ENCODE data around the gene TEX261.
"Not testable (repeated sequence)": the region's sequence is repeated elsewhere in the genome, so short reads cannot be mapped to it uniquely, and the experiment has no call there.

The TEX261 gene

GRCh38 chr2:70999931-71000330 is 5.3 kb upstream of the TEX261 start:
- DNase-seq = not testable (repeated sequence)

GRCh38 chr2:70999362-70999761 is 4.7 kb upstream of the TEX261 start:
- no peak for DNase-seq

GRCh38 chr2:70998885-70999284 is 4.2 kb upstream of the TEX261 start:
- DNase-seq = not testable (repeated sequence)

- peak in 1 of 4 experiments; percentile 25 for DNase-seq
Measured at GRCh38 chr2:70995426-70995729, 705 bp upstream of the TEX261 start.

GRCh38 chr2:70994009-70994698 is 519 bp downstream of the TEX261 start:
- DNase-seq = peak in 1 of 4 experiments; percentile 39

- no peak for DNase-seq
Measured at GRCh38 chr2:70992945-70993853, 1.5 kb downstream of the TEX261 start.

GRCh38 chr2:70991742-70992141 is 2.9 kb downstream of the TEX261 start:
- no peak for DNase-seq

- no peak for DNase-seq
Measured at GRCh38 chr2:70991142-70991541, 3.5 kb downstream of the TEX261 start.

- DNase-seq = no peak
Measured at GRCh38 chr2:70990216-70990615, 4.5 kb downstream of the TEX261 start.

- no peak for DNase-seq
Measured at GRCh38 chr2:70988726-70989648, 5.7 kb downstream of the TEX261 start.

- DNase-seq = no peak
Measured at GRCh38 chr2:70988151-70988550, 6.5 kb downstream of the TEX261 start.

GRCh38 chr2:70987386-70987785 is 7.3 kb downstream of the TEX261 start:
- no peak for DNase-seq

GRCh38 chr2:70986499-70987189 is 8.0 kb downstream of the TEX261 start:
- DNase-seq = no peak

GRCh38 chr2:70985956-70986355 is 8.7 kb downstream of the TEX261 start:
- DNase-seq = no peak

GRCh38 chr2:70985283-70985688 is 9.4 kb downstream of the TEX261 start:
- DNase-seq = no peak

- peak; percentile 42 to 81 (median 62) for DNase-seq
Measured at GRCh38 chr2:70984576-70985282, 9.9 kb downstream of the TEX261 start.

GRCh38 chr2:70984228-70984575 is 10.5 kb downstream of the TEX261 start:
- no peak for DNase-seq

GRCh38 chr2:70983506-70984227 is 11.0 kb downstream of the TEX261 start:
- DNase-seq = no peak

GRCh38 chr2:70982971-70983370 is 11.7 kb downstream of the TEX261 start:
- DNase-seq = no peak

- no peak for DNase-seq
Measured at GRCh38 chr2:70981866-70982810, 12.5 kb downstream of the TEX261 start.

All from activated naive CD4-positive, alpha-beta T cell (primary cell).